Stomach (tissue), 4 donors: ENCODE data around the gene HMSD.

ENCODE experiments used
- CTCF ChIP-seq, 7 experiments: fragments of 450-650 bp in 4 of 7; fragments of 200-600 bp in 3 of 7; sonication (generic) in 3 of 7; IDR thresholded peaks; one replicate each; pipeline ENCODE4 v1.5.1; 2016 to 2019; ENCODE audit warnings: antibody characterized with exemption in 7 of 7, control low read depth in 2 of 7, mild to moderate bottlenecking in 1 of 7
- EP300 ChIP-seq: sonication (generic); formaldehyde crosslinking; IDR thresholded peaks from one replicate; pipeline ENCODE4 v1.6.1; 2017; ENCODE audit warnings: antibody characterized with exemption
- POLR2A ChIP-seq, 4 donors: fragments of 450-650 bp; IDR thresholded peaks; one replicate each; pipeline ENCODE4 v1.6.1; 2016; ENCODE audit warnings: antibody characterized with exemption in 4 of 4, control low read depth in 2 of 4, mild to moderate bottlenecking in 1 of 4, moderate library complexity in 1 of 4
- POLR2AphosphoS5 ChIP-seq, 3 donors: sonication (generic); formaldehyde crosslinking; IDR thresholded peaks; one replicate each; pipeline ENCODE4 v1.6.1; 2016; ENCODE audit warnings: antibody characterized with exemption in 3 of 3

- no peak for TF ChIP-seq POLR2A (IDR thresholded peaks at IDR 0.05)
- no peak for TF ChIP-seq CTCF (IDR thresholded peaks at IDR 0.05)
- no peak for TF ChIP-seq POLR2AphosphoS5 (IDR thresholded peaks at IDR 0.05)
- no peak for TF ChIP-seq EP300
These were observed 45.1 kb upstream of the HMSD start for GRCh38 chr18:63903851-63904570.
